SW480 (cell line): ENCODE results near the gene NEDD8.
A peak's percentile ranks its signal among the peaks of the same experiment; 100 is the strongest.
"Not testable (repeated sequence)": the region's sequence is repeated elsewhere in the genome, so short reads cannot be mapped to it uniquely, and the experiment has no call there.

Source experiments
- DNase-seq: peaks from one replicate; pipeline ENCODE4 v3.0.0-alpha.2; 2016; ENCODE audit warnings: low spot score

The NEDD8 gene

GRCh38 chr14:24222987-24223386 is 9.2 kb downstream of the NEDD8 start:
- DNase-seq: not testable (repeated sequence)

- DNase-seq: no peak
These were observed 12.6 kb downstream of the NEDD8 start for GRCh38 chr14:24219521-24219920.

- DNase-seq: no peak
These were observed 13.1 kb downstream of the NEDD8 start for GRCh38 chr14:24219080-24219479.

GRCh38 chr14:24216876-24217275 is 15.3 kb downstream of the NEDD8 start:
- not testable (repeated sequence) for DNase-seq

- DNase-seq: no peak
These were observed 15.8 kb downstream of the NEDD8 start for GRCh38 chr14:24216345-24216699.

GRCh38 chr14:24215495-24216344 is 16.4 kb downstream of the NEDD8 start, which contains the start of gene MDP1:
MDP1 (minus strand) TSS chr14:24216066; CDS start chr14:24215955, 111 bp downstream.
- peak; percentile 87 for DNase-seq

- DNase-seq: no peak
These were observed 18.1 kb downstream of the NEDD8 start for GRCh38 chr14:24213866-24214662.

- DNase-seq: peak; percentile 95
These were observed 19.0 kb downstream of the NEDD8 start, which contains the start of gene CHMP4A for GRCh38 chr14:24212924-24213865. CHMP4A (minus strand) TSS chr14:24213488; CDS start chr14:24213439, 49 bp downstream.

- no peak for DNase-seq
These were observed 20.9 kb downstream of the NEDD8 start for GRCh38 chr14:24211311-24211710.

- DNase-seq: no peak
These were observed 24.5 kb downstream of the NEDD8 start for GRCh38 chr14:24207625-24208024.

- DNase-seq: no peak
These were observed 25.0 kb downstream of the NEDD8 start for GRCh38 chr14:24207104-24207551.

- DNase-seq: no peak
These were observed 25.7 kb downstream of the NEDD8 start for GRCh38 chr14:24206260-24207103.

GRCh38 chr14:24204163-24205146 is 27.7 kb downstream of the NEDD8 start:
- DNase-seq: no peak

GRCh38 chr14:24203249-24203886 is 28.8 kb downstream of the NEDD8 start:
- DNase-seq: not testable (repeated sequence)

- not testable (repeated sequence) for DNase-seq
These were observed 29.6 kb downstream of the NEDD8 start for GRCh38 chr14:24202538-24202937.

GRCh38 chr14:24198814-24199524 is 33.2 kb downstream of the NEDD8 start:
- DNase-seq: no peak

- no peak for DNase-seq
These were observed 35.1 kb downstream of the NEDD8 start for GRCh38 chr14:24197056-24197450.
